K562 (cell line): Measurements from ENCODE around the gene DTNB. TPM values are rescaled to one million over a fixed set of nuclear protein-coding genes. Genes with fewer than 3 reads are reported as not detected.

Source experiments
- ATAC-seq: fragments of 200-7000 bp; cut with Tn5 transposase; 3 replicates; pipeline ENCODE4 v1.9.1; 2020; ENCODE audit warnings: moderate library complexity
- BruUV-seq: library from RNA; stranded (reverse); fragments of 400-500 nt; replicated peaks from 2 replicates; lab custom pipeline; 2021; lab: Mats Ljungman, UMichigan
- CTCF ChIA-PET: fragments of 300-600 bp; formaldehyde crosslinking; extraction: SDS; loops from one replicate; lab custom pipeline; 2021; ENCODE audit warnings: low intra/inter-chr PET ratio; lab: Yijun Ruan, JAX
- POLR2A ChIA-PET: fragments of 300-600, 350-650 bp; sonication (Branson Sonifier 250); formaldehyde crosslinking; extraction: SDS; loops from one replicate; lab custom pipeline; 2021; ENCODE audit warnings: antibody characterized with exemption, inconsistent platforms; lab: Yijun Ruan, JAX
- DNase-seq, 4 experiments: peaks; one replicate each; pipeline versions ENCODE4 v3.0.0 to v3.0.0-alpha.2; 2011 to 2018; ENCODE audit warnings: low spot score in 3 of 4, mixed read lengths in 3 of 4; ENCODE audit errors: extremely low read depth in 1 of 4
- FAIRE-seq: peaks from 2 replicates; lab custom pipeline; 2011; peaks lifted over from hg19 to GRCh38; lab: Jason Lieb, UNC
- H2AFZ ChIP-seq: 2 replicates; pipeline ENCODE4 v1.6.0; 2011; ENCODE audit warnings: low read depth, low read length, control low read depth, inconsistent platforms
- H3K27ac ChIP-seq: fragments of 200-600 bp; 3 replicates; pipeline ENCODE4 v1.8.0; 2011; ENCODE audit warnings: low read depth, mild to moderate bottlenecking, control low read depth, inconsistent platforms, low read length, moderate library complexity, mixed read lengths; ENCODE audit errors: extremely low read depth
- H3K27me3 ChIP-seq, 2 experiments: fragments of 300-600 bp in 1 of 2; 2 replicates in 1 of 2; 3 replicates in 1 of 2; pipeline versions ENCODE4 v1.6.0 to v1.8.0; 2011; ENCODE audit warnings: inconsistent platforms in 2 of 2, low read length in 2 of 2, mild to moderate bottlenecking in 1 of 2, mixed read lengths in 1 of 2, moderate library complexity in 1 of 2; ENCODE audit not compliant: control insufficient read depth in 2 of 2, insufficient read depth in 2 of 2
- H3K36me3 ChIP-seq: fragments of 300-600 bp; 3 replicates; pipeline ENCODE4 v1.8.0; 2011; ENCODE audit warnings: mild to moderate bottlenecking, low read length, inconsistent platforms; ENCODE audit not compliant: control insufficient read depth, insufficient read depth
- H3K4me1 ChIP-seq, 2 experiments: fragments of 200-600 bp in 1 of 2; replicated peaks in 1 of 2; 2 replicates in 1 of 2; 3 replicates in 1 of 2; pipeline versions ENCODE4 v1.5.1 to v1.8.0; 2011; ENCODE audit warnings: inconsistent platforms in 2 of 2, low read length in 2 of 2, mild to moderate bottlenecking in 1 of 2, mixed read lengths in 1 of 2, moderate library complexity in 1 of 2; ENCODE audit not compliant: control insufficient read depth in 2 of 2, insufficient read depth in 2 of 2
- H3K4me2 ChIP-seq: 2 replicates; pipeline ENCODE4 v1.6.1; 2011; ENCODE audit warnings: low read length, control low read depth, inconsistent platforms, mixed read lengths; ENCODE audit not compliant: insufficient read depth
- H3K4me3 ChIP-seq: fragments of 200-600 bp; sonication (generic), shearing (Covaris generic); 2 replicates; pipeline ENCODE4 v1.5.1; 2016; ENCODE audit warnings: control low read depth, inconsistent platforms
- H3K79me2 ChIP-seq: fragments of 200-600 bp; 3 replicates; pipeline ENCODE4 v1.8.0; 2011; ENCODE audit warnings: low read length, inconsistent platforms; ENCODE audit not compliant: control insufficient read depth, insufficient read depth
- H3K9ac ChIP-seq, 2 experiments: 2 replicates each; pipeline versions ENCODE4 v1.6.0 to v1.6.1; 2011; ENCODE audit warnings: low read depth in 2 of 2, low read length in 2 of 2, control low read depth in 1 of 2, inconsistent platforms in 1 of 2, mild to moderate bottlenecking in 1 of 2, mixed read lengths in 1 of 2; ENCODE audit not compliant: insufficient read depth in 1 of 2
- H3K9me1 ChIP-seq: one replicate; pipeline ENCODE4 v1.6.0; 2011; ENCODE audit warnings: inconsistent platforms, mild to moderate bottlenecking, low read length, moderate library complexity; ENCODE audit not compliant: control insufficient read depth, insufficient read depth
- H3K9me3 ChIP-seq: replicated peaks from 2 replicates; pipeline ENCODE4 v1.5.1; 2011; ENCODE audit warnings: low read depth, low read length, inconsistent platforms; ENCODE audit not compliant: control insufficient read depth, insufficient read depth
- H4K20me1 ChIP-seq: replicated peaks from 2 replicates; pipeline ENCODE4 v1.6.1; 2011; ENCODE audit warnings: low read length, inconsistent platforms, mixed read lengths; ENCODE audit not compliant: control insufficient read depth, insufficient read depth
- HSF4 ChIP-seq: fragments of 250-450 bp; sonication (Bioruptor Pico); IDR thresholded peaks from 2 replicates; pipeline ENCODE4 v2.1.2; 2022; ENCODE audit warnings: mild to moderate bottlenecking, moderate library complexity, borderline replicate concordance
- MYBL2 ChIP-seq, 2 experiments: fragments of 450-650 bp in 1 of 2; sonication (generic) in 1 of 2; formaldehyde crosslinking in 1 of 2; IDR thresholded peaks; 2 replicates each; pipeline versions ENCODE4 v1.6.1 to v1.8.1; 2017 to 2022; ENCODE audit warnings: borderline replicate concordance in 1 of 2, inconsistent platforms in 1 of 2, low read depth in 1 of 2, mild to moderate bottlenecking in 1 of 2, missing genetic modification reagents in 1 of 2, moderate library complexity in 1 of 2
- RERE ChIP-seq: sonication (generic); formaldehyde crosslinking; IDR thresholded peaks from 2 replicates; pipeline ENCODE4 v1.8.0; 2023; ENCODE audit warnings: missing genetic modification reagents, mild to moderate bottlenecking, borderline replicate concordance
- SNIP1 ChIP-seq: fragments of 450-650 bp; IDR thresholded peaks from 2 replicates; pipeline ENCODE4 v1.7.1; 2017; ENCODE audit warnings: low read depth, mild to moderate bottlenecking
- SRSF3 ChIP-seq: fragments of 200-400 bp; formaldehyde crosslinking; IDR thresholded peaks from 2 replicates; pipeline ENCODE4 v1.6.1; 2016; ENCODE audit warnings: mild to moderate bottlenecking, low read length, moderate library complexity; ENCODE audit not compliant: insufficient read depth
- SRSF9 ChIP-seq: fragments of 200-400 bp; formaldehyde crosslinking; IDR thresholded peaks from 2 replicates; pipeline ENCODE4 v1.6.1; 2017; ENCODE audit warnings: low read depth, low read length, borderline replicate concordance
- SUPT5H ChIP-seq: fragments of 450-650 bp; IDR thresholded peaks from 2 replicates; pipeline ENCODE4 v1.6.1; 2016
- ZBTB33 ChIP-seq: sonication (generic); formaldehyde crosslinking; IDR thresholded peaks from 2 replicates; pipeline ENCODE4 v1.8.1; 2023; ENCODE audit warnings: mild to moderate bottlenecking, missing genetic modification reagents
- ZFPM2 ChIP-seq: fragments of 250-450 bp; sonication (Bioruptor Pico); IDR thresholded peaks from 2 replicates; pipeline ENCODE4 v1.5.1; 2022; ENCODE audit warnings: mild to moderate bottlenecking
- ZNF57 ChIP-seq: fragments of 450-650 bp; formaldehyde crosslinking; IDR thresholded peaks from 2 replicates; pipeline ENCODE4 v1.4.0; 2020; ENCODE audit warnings: mild to moderate bottlenecking, moderate library complexity
- ZNF586 ChIP-seq: fragments of 450-650 bp; formaldehyde crosslinking; conservative IDR thresholded peaks from 2 replicates; pipeline ENCODE4 v1.4.0; 2020; ENCODE audit warnings: mild to moderate bottlenecking, moderate library complexity
- ZNF589 ChIP-seq: fragments of 200-800 bp; sonication (Bioruptor generic); IDR thresholded peaks from 2 replicates; pipeline ENCODE4 v1.6.1; 2016; ENCODE audit warnings: low read depth, missing genetic modification characterization, missing compliant biosample characterization
- ZNF639 ChIP-seq, 2 experiments: fragments of 200-800 bp in 1 of 2; sonication (Bioruptor generic) in 1 of 2; sonication (generic) in 1 of 2; formaldehyde crosslinking in 1 of 2; IDR thresholded peaks in 1 of 2; conservative IDR thresholded peaks in 1 of 2; 2 replicates each; pipeline versions ENCODE4 v1.5.0 to v1.6.1; 2016 to 2020; ENCODE audit warnings: missing compliant biosample characterization in 1 of 2, missing genetic modification characterization in 1 of 2, missing genetic modification reagents in 1 of 2
- ZNF778 ChIP-seq: fragments of 450-650 bp; formaldehyde crosslinking; IDR thresholded peaks from 2 replicates; pipeline ENCODE4 v1.4.0; 2020; ENCODE audit warnings: mild to moderate bottlenecking, moderate library complexity
- WGBS: fragments of 100-300 bp; shearing (Covaris generic); methylation state at CpG from one replicate; pipeline ENCODE4 v1.1.6; 2016; ENCODE audit warnings: low coverage, mixed read lengths; ENCODE audit not compliant: insufficient coverage; ENCODE audit errors: missing lambda C conversion rate; 5-methylcytosine and 5-hydroxymethylcytosine counted together
- in situ Hi-C: fragments of 300-500 bp; cut with MboI; formaldehyde crosslinking; loops from 4 replicates; pipeline ENCODE4 v1.15.0; 2018; ENCODE audit warnings: inconsistent platforms, mixed read lengths
- intact Hi-C: fragments of 100-400 bp; cut with micrococcal nuclease; formaldehyde crosslinking; loops from 2 replicates; pipeline ENCODE4 v1.14.2; 2022
- polyA plus RNA-seq, 8 experiments: library from polyadenylated mRNA; depleted of rRNA in 4 of 8; stranded (reverse) in 5 of 8; unstranded in 3 of 8; fragments of >200 nt; fragmentation: Nextera tagmentation in 2 of 8; fragmentation: Illumina TruSeq in 1 of 8; extraction: Ambion mirVana in 2 of 8; extraction: Trizol in 1 of 8; gene quantifications; 2 replicates each; pipeline versions ENCODE4 v1.2.1 to v1.2.3, GENCODE V29; 2011 to 2014; ENCODE audit warnings: inconsistent platforms in 1 of 8, missing spikeins in 1 of 8
- total RNA-seq, 7 experiments: library from RNA; depleted of rRNA in 6 of 7; stranded (reverse); fragments of >200 nt in 6 of 7; fragmentation: Illumina TruSeq in 2 of 7; extraction: Trizol in 2 of 7; gene quantifications; 2 replicates each; pipeline versions ENCODE4 v1.2.1 to v1.2.3, GENCODE V29; 2011 to 2021; ENCODE audit warnings: low replicate concordance in 1 of 7

DTNB gene
- total and polyA plus RNA-seq, 9 of the 15 experiments (the other 6 are each of a cell fraction or from before 2014, with no cell fraction given), result 0.18 to 2.0 (median 0.77) TPM; not detected in 2

- Histone ChIP-seq H2AFZ (no peak overlapping the region), H3K27ac (no peak overlapping the region), H3K9me1 (no peaks in the 10 kb centered on the region), H3K79me2 (no peaks in the 10 kb centered on the region), H4K20me1 (no peaks in the 10 kb centered on the region; the same call in 1 of the 2 replicates), H3K27me3 (peaks cover 15 to 43% of the 10 kb centered on the region in 2 experiments; a peak in 4 of 5 replicates), H3K4me3 (no peak overlapping the region), H3K4me1 (no peaks in the 10 kb centered on the region), H3K36me3 (no peaks in the 10 kb centered on the region), H3K9me3 (no peaks in the 10 kb centered on the region), H3K4me2 (no peak overlapping the region), H3K9ac (no peak overlapping the region)
- ATAC-seq (no peak), FAIRE-seq (no peak), DNase-seq (no peak)
- no TSS peak for BruUV-seq
- POLR2A ChIA-PET, result no interaction called here
- WGBS, result 2% methylated on average over 8 of the region's 8 CpGs
- CTCF ChIA-PET, result no interaction called here
- intact Hi-C loops (no loop called here), in situ Hi-C loops (no loop called here)
- TF ChIP-seq SRSF9 (no peak), ZNF589 (CRISPR knock-in tag) (no peak), ZNF57 (no peak), ZFPM2 (CRISPR knock-in tag) (no peak), HSF4 (CRISPR knock-in tag) (no peak), ZNF639 (CRISPR knock-in tag; conservative IDR thresholded peaks at IDR 0.05 in 1 of 2, IDR thresholded peaks at IDR 0.05 in 1 of 2) (no peak), RERE (CRISPR knock-in tag) (no peak), ZNF586 (CRISPR knock-in tag) (no peak), MYBL2 (IDR thresholded peaks at IDR 0.05; ENCODE audit: low read depth) (no peak), MYBL2 (CRISPR knock-in tag; IDR thresholded peaks at IDR 0.05; ENCODE audit: borderline replicate concordance) (no peak), ZNF778 (CRISPR knock-in tag) (no peak), SUPT5H (no peak), ZBTB33 (CRISPR knock-in tag) (no peak), SNIP1 (no peak), SRSF3 (no peak)
These were observed 273.2 kb downstream of the DTNB start for GRCh38 chr2:25400169-25400568.
